NOMO-1 treated with DMSO at 0.1 percent for 48 hours (cell line): ENCODE measurements around the gene WNK1.

Source experiments
- DNase-seq: peaks from one replicate; lab custom pipeline; 2025; ENCODE audit not compliant: unreplicated experiment; lab: John Stamatoyannopoulos, UW

Gene WNK1

DNA sequence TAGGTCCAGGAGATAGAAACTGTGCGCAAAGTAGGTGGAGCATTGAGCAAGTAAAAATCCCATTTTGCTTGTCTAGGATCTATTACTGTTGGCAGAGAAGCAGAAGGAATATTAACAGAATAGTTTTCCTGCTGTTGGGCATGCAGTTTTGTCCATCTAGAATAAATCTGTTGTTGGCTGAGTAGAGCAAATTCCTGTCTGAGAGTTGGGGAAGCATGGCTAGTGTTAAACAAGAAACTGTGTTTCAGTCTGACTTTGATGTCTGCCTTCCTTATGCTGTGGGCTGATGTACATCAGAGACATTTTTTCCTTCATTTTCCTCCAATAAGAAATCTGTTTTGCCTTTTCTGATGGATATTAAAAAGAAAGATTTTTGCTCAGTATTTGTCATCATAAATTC, 99.0 kb downstream of the WNK1 start:
- no peak for DNase-seq

DNA sequence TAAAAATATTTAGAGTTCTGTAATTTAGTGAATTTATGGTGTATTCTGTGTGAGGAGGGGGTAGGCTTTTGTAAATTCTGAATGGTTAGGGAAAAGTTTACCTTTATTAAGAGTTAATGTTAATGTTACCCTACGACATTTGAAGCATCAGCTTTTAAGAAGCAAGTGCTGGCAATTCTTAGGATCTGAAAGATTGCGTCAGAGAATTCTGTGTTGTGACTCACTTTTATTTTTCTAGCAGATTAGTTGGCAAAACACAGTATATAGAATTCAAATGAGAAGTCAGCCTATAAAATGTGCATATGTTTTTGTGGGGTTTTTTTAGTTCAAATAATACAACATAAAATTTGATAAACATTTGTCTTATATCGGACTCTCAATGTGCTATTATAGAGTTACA, 99.5 kb downstream of the WNK1 start:
- DNase-seq: peak; percentile 24

DNA sequence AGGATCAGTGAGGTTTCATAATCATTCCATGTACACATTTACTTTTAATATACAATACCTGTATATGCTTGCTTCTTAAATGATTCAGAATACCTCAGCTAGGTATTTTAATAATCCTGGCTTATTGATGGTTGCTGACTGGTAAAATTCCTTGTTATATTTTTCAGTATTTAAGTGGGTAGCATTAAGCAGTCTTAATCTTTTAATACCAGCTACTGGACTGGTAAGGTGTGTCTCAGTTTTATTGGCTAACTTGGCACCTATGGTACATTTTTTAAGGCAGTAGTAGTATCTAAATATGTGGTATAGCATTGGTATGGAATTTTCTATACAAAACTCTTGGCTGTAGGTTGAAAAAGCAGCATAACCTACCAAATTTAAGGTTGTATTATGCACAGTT, 100.5 kb downstream of the WNK1 start:
- no peak for DNase-seq

DNA sequence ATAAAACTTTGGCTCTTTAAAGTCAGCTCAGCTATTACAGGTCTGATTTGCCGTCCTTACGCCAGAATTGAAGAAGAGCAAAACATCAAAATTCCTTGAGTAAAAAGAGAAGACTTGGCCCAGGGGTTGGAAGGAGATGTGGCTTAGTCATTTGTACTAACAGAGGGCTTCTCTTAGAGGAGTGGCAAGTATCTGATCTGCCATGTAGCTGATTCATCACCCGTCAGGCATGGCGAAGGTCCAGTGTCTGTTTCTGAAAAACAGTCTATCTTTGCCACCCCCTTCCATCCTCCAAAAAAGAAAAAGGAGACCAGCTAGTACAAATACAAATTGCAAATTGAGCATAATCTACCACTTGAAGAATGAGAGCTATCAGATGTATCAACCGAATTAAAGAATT, 105.2 kb downstream of the WNK1 start:
- no peak for DNase-seq

DNA sequence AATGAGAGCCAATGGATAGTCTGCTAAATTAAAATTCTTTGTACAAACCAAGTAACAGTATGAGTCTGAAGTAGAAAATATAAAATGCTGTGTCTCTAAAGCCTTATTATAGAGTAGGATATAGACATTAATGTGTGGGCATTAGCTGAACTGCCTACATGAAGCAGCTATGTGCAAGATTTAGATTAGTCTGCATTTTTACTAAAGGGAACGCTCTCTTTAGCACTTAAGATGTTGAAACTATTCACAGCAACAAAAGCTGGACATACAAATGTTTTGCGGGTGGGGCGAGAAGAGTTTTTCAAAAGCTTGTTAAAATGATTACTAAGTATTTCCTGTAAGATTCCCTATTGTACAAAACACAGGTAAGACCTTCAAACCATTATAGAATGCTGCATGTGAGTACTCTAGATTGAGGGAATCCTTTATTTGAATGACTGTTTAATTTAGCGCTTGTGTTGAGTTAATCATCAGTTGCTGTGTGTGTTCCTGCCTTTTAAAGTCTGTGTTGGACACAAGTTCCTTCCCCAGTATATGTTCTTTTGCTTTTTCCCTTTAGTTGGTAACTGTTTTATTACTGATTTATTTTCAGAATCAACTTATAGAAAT, 110.0 kb downstream of the WNK1 start:
- DNase-seq: no peak

DNA sequence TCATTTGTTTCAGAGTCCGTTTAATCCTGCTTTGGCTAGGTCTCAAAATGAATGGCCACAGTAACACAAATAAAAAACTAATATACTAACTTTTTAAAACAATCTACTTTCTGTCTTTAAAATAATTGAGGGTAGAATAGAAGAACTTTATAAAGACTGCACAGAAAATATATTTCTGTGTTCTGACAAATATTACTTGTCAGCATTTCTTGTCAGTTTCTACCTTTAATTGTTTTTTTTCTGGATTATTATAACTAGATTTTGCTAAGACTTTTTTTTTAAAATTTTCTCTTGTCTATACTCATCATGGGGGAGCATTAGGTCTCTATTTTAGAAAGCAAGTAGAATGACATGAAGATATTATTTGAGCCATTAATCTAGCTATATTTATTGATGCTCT, 110.9 kb downstream of the WNK1 start:
- DNase-seq: no peak

DNA sequence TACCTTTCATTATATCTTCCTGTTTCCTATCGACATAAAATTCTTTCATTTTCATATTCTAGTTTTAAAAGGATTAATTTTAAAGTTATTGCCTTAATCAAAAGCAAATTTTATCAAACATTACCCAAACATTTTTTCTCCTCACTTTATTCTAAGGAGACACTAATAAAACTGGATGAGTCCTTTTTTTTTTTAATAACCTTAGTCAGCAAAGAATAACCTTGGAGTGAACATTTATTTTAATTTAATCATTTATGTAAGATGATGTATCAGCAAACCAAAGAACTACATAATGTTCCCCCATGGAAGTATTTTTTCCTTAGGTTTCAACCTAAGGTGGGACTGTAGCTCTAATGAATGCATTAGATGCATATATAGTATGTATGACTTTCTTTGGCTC, 113.2 kb downstream of the WNK1 start:
- DNase-seq: no peak

DNA sequence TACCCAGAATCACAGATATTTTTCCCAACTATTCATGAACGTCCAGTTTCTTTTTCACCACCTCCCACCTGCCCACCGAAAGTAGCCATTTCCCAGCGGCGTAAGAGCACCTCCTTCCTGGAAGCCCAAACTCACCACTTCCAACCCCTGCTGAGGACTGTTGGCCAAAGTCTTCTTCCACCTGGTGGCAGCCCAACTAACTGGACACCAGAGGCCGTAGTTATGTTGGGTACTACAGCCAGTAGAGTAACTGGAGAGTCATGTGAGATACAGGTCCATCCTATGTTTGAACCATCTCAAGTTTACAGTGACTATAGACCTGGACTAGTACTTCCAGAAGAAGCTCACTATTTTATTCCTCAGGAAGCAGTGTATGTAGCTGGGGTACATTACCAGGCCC, 115.5 kb downstream of the WNK1 start:
- no peak for DNase-seq

DNA sequence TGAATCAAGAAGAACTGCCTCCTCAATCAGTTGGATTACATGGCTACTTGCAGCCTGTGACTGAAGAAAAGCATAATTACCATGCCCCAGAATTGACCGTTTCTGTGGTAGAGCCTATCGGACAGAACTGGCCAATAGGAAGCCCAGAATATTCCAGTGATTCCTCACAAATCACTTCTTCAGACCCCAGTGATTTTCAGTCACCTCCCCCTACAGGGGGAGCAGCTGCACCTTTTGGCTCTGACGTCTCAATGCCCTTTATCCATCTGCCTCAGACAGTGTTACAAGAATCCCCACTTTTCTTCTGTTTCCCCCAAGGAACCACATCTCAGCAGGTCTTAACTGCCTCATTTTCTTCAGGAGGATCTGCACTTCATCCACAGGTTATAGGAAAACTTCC, 116.3 kb downstream of the WNK1 start:
- DNase-seq: no peak

DNA sequence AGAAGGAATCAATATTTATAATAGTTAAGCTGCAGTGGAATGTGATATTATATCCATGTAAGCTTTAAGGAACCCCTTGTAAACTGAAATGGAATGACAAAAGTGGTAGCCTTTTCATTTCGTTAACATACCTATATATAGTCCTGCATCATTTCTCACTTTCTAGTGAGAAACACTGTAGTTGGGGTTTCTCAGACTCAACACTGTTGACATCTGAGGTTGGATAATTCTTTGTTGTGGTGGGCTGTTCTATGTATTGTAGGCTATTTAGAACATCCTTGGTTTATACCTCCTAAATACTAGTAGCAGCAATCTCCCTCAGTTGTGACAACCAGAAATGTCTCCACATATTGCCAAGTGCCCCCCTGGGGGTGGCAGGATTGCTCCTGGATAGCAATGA, 118.0 kb downstream of the WNK1 start:
- no peak for DNase-seq

DNA sequence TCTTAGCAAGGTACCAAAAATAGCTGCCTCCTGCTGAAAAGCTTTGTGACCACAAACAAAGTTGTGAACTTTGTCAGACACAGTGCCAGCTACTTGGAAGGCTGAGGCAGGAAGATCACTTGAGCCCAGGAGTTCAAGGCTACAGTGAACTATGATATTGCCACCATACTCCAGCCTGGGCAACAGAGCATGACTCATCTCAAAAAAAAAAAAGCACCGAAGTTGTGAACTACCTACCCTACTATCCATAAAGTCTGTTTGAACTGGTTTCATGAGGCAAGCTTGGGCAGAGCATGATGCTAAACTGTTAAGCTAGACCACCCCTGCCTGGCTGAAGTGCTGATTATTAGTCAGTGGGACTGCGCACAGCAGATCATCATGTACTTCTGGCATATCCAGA, 121.6 kb downstream of the WNK1 start:
- no peak for DNase-seq

DNA sequence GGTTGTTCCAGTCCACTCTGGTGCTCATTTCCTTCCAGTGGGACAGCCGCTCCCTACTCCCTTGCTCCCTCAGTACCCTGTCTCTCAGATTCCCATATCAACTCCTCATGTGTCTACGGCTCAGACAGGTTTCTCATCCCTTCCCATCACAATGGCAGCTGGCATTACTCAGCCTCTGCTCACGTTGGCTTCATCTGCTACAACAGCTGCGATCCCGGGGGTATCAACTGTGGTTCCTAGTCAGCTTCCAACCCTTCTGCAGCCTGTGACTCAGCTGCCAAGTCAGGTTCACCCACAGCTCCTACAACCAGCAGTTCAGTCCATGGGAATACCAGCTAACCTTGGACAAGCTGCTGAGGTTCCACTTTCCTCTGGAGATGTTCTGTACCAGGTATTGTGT, 127.3 kb downstream of the WNK1 start:
- DNase-seq: no peak

DNA sequence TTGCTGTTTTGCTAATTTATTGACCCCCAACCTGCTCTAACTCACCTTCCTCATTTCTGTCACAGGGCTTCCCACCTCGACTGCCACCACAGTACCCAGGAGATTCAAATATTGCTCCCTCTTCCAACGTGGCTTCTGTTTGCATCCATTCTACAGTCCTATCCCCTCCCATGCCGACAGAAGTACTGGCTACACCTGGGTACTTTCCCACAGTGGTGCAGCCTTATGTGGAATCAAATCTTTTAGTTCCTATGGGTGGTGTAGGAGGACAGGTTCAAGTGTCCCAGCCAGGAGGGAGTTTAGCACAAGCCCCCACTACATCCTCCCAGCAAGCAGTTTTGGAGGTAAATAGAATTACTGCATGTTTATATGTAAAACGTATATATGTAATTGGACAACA, 128.3 kb downstream of the WNK1 start:
- no peak for DNase-seq

DNA sequence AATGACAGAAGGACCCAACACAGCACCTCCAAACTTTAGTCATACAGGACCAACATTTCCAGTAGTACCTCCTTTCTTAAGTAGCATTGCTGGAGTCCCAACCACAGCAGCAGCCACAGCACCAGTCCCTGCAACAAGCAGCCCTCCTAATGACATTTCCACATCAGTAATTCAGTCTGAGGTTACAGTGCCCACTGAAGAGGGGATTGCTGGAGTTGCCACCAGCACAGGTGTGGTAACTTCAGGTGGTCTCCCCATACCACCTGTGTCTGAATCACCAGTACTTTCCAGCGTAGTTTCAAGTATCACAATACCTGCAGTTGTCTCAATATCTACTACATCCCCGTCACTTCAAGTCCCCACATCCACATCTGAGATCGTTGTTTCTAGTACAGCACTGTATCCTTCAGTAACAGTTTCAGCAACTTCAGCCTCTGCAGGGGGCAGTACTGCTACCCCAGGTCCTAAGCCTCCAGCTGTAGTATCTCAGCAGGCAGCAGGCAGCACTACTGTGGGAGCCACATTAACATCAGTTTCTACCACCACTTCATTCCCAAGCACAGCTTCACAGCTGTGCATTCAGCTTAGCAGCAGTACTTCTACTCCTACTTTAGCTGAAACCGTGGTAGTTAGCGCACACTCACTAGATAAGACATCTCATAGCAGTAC, 132.5 kb downstream of the WNK1 start:
- no peak for DNase-seq

DNA sequence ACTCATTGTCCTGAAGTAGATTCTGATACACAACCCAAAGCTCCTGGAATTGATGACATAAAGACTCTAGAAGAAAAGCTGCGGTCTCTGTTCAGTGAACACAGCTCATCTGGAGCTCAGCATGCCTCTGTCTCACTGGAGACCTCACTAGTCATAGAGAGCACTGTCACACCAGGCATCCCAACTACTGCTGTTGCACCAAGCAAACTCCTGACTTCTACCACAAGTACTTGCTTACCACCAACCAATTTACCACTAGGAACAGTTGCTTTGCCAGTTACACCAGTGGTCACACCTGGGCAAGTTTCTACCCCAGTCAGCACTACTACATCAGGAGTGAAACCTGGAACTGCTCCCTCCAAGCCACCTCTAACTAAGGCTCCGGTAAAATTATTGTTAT, 133.3 kb downstream of the WNK1 start:
- DNase-seq: no peak

DNA sequence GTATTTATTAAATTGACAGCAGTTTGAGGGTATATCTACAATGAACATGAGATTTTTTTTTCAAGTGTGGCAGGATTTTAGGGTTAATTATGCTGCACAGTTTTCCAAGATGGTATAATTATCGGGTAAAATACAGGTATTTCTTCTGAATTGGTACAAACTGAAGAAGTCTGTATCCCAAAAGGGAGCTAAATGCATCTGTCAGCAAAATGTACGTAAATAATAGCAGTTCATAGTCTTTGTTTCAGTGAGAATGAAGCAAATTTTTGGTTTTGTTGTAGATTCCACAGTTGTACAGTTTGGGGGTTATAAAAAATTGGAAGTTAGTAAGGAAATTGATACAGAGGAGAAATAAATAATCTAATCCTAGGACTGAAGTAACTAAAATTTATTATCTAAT, 133.8 kb downstream of the WNK1 start:
- no peak for DNase-seq

DNA sequence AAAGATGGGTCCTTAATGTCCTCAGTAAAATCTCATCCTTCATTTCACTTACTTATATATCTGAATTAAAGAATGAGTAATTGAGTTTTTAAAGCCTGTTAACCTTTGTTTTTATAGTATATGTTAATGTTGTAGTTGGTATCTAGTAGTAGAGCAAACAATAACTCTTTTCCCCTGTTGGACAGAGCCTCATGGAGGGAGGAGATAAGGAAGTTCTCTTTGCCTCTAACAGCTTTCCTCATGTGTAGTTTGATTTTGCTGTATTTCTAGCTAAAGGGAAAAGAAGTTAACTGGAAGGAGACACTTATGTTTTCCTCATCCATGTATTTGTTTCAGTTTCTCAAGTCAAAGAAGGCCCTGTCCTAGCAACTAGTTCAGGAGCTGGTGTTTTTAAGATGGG, 141.8 kb downstream of the WNK1 start:
- DNase-seq: no peak

DNA sequence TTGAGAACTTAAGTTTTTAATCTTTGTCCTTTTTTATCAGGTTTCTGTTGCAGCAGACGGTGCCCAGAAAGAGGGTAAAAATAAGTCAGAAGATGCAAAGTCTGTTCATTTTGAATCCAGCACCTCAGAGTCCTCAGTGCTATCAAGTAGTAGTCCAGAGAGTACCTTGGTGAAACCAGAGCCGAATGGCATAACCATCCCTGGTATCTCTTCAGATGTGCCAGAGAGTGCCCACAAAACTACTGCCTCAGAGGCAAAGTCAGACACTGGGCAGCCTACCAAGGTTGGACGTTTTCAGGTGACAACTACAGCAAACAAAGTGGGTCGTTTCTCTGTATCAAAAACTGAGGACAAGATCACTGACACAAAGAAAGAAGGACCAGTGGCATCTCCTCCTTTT, 143.7 kb downstream of the WNK1 start:
- no peak for DNase-seq

DNA sequence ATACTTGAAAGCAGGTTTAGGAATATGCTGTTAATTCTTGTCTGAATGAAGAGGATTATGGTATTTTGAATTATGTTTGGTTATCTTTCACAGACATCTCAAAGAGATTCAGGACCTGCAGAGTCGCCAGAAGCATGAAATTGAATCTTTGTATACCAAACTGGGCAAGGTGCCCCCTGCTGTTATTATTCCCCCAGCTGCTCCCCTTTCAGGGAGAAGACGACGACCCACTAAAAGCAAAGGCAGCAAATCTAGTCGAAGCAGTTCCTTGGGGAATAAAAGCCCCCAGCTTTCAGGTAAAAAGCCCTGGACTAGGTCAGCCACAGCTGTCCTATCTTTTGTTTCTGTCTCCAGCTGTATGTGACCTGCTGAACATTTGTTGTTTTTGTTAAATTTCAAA, 145.0 kb downstream of the WNK1 start:
- DNase-seq: no peak

DNA sequence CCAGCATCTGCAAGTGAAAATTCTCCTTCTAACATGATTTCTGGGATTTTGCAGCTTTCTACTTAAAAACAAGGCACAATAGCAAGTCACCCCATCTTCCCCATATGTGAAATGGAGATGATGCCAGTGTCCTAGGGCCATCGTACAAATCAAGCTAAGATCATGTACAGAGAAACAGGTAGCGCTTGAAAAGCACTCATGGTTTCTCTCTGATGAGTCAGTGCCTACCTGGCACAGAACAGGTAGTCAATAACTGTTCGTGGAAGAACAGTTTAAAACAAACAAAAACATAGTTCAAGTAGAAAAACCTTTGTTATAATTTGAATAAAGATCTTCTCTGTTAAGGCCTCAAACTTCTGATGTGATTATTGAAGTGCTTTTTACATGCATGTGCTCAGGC, 150.2 kb downstream of the WNK1 start:
- DNase-seq: no peak

DNA sequence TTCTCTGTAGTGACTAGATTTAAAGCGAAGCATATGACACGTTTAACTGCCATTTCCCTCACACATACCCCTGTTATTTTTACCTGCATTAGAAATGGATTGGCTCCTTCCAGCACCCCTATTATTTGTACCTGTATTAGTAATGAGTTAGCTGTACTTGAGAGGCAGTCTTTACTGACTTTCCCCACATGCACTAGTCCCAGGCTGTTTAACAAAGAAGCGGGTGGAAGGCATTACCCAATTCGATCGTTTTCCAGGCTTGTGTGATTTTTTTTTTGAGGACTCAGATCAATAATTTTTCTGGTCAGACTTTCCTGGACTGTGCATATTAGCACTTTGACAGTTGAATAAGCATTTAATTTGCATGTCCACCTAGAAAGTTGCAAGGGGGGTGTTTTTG, 150.7 kb downstream of the WNK1 start:
- DNase-seq: no peak

DNA sequence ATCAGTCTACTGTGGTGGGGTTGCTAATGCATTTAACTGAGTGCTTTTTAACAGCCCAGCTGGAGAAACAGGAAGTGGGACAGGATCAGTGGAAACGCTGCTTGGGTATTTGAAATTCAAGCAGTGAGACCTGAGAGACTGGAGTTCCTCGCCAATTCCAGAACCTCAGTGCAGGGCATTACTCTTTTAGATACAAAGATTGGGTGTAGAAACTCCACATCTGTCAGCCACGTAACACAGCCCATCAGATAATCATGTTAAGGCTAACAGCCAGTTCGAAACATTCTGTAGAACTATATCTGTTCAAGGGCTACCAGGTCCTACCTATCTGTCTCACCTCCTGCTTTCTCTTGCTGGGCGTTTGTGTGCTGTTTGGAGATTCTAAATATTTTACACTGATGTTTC, 151.6 kb downstream of the WNK1 start:
- peak; percentile 28 for DNase-seq

DNA sequence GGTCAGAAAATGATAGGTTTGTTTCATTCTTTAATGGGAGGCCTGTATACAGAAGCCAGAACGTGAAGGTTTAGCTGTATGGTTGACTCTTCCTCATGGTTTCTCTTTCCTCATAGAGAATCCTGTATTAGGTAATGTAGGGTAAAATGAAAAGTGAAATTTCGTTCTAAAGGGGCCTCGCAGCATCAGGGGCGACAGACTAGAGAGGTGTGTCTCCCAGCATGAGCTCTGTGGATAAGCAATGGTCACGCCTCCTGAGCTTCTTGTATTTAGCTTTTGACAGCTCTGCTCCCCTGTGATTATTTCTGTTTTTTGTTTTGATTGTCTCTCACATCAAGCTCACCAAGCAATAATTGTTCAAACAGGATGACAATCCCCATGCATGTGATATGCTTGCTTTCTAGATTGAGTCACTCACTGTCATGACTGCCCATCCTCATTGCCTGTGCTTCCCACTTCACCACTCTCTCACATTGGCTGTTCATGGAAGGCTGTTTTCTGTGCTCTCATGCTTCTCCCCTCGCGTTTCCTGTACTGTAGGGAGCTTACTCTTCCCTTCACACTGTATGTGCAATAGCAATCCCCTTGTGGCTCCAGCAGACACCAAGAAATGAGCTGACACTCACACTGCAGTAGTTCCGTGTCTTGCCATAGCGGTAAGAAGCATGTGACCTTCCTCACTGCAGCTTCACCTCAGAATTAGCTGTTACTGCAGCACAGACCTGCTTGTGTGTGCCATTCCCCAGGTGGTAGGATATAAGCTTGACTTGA, 153.1 kb downstream of the WNK1 start:
- peak; percentile 8 for DNase-seq
